Calu3 (cell line): Measurements from ENCODE around the gene TMED7. TPM values are rescaled to one million over a fixed set of nuclear protein-coding genes. Genes with fewer than 3 reads are reported as not detected.

Experiments used
- BruUV-seq: library from RNA; stranded (reverse); fragments of 400-500 nt; replicated peaks from 2 replicates; lab custom pipeline; 2021; lab: Mats Ljungman, UMichigan
- CTCF ChIA-PET: fragments of 300-600 bp; sonication (Branson Sonifier 250); formaldehyde crosslinking; loops from one replicate; lab custom pipeline; 2022; ENCODE audit warnings: antibody characterized with exemption; lab: Charles Lee
- DNase-seq: peaks from one replicate; pipeline ENCODE4 v3.0.0; 2022
- H3K27ac Mint-ChIP-seq: one replicate; pipeline ENCODE4 v1.8.0; 2022; ENCODE audit warnings: mixed read lengths; ENCODE audit not compliant: unreplicated experiment
- H3K27me3 Mint-ChIP-seq: one replicate; pipeline ENCODE4 v1.8.0; 2022; ENCODE audit warnings: mixed read lengths; ENCODE audit not compliant: unreplicated experiment
- H3K36me3 Mint-ChIP-seq: one replicate; pipeline ENCODE4 v1.8.0; 2022; ENCODE audit warnings: mild to moderate bottlenecking, moderate library complexity, mixed read lengths; ENCODE audit not compliant: insufficient read depth, unreplicated experiment
- H3K4me1 Mint-ChIP-seq: one replicate; pipeline ENCODE4 v1.8.0; 2022; ENCODE audit warnings: mild to moderate bottlenecking, low read depth, mixed read lengths; ENCODE audit not compliant: unreplicated experiment
- H3K4me3 Mint-ChIP-seq: one replicate; pipeline ENCODE4 v1.8.0; 2022; ENCODE audit warnings: mild to moderate bottlenecking, low read depth, moderate library complexity, mixed read lengths; ENCODE audit not compliant: unreplicated experiment
- H3K9me3 Mint-ChIP-seq: one replicate; pipeline ENCODE4 v1.8.0; 2022; ENCODE audit warnings: low read depth, mixed read lengths; ENCODE audit not compliant: unreplicated experiment
- CTCF ChIP-seq: fragments of 200-600 bp; IDR thresholded peaks from one replicate; pipeline ENCODE4 v1.8.0; 2022; ENCODE audit warnings: antibody characterized with exemption; ENCODE audit not compliant: unreplicated experiment
- intact Hi-C: fragments of 100-400 bp; cut with micrococcal nuclease; formaldehyde crosslinking; loops from one replicate; pipeline ENCODE4 v1.10.0; 2022; ENCODE audit not compliant: unreplicated experiment
- total RNA-seq: library from RNA; stranded (reverse); gene quantifications from 2 replicates; pipeline ENCODE4 v1.2.3, GENCODE V29; 2022

TMED7 gene
- total RNA-seq, 1 experiment from 2014 or later: 137 TPM

GRCh38 chr5:115585265-115585664, 40.6 kb downstream of the TMED7 start:
- no peaks in the 10 kb centered on the region for H3K9me3 Mint-ChIP-seq
- CTCF ChIA-PET: no interaction called here
- no peaks in the 10 kb centered on the region for H3K4me1 Mint-ChIP-seq
- H3K4me3 Mint-ChIP-seq: no peak overlapping the region
- H3K27me3 Mint-ChIP-seq: no peaks in the 10 kb centered on the region
- intact Hi-C loops: loop anchor here (1.0 kb wide), 1 partner anchor 36 kb away; no protein-coding TSS in a partner anchor
- no peak for TF ChIP-seq CTCF
- no peaks in the 10 kb centered on the region for H3K36me3 Mint-ChIP-seq
- no peak overlapping the region for H3K27ac Mint-ChIP-seq
- no peak for DNase-seq
- BruUV-seq: no TSS peak

DNA sequence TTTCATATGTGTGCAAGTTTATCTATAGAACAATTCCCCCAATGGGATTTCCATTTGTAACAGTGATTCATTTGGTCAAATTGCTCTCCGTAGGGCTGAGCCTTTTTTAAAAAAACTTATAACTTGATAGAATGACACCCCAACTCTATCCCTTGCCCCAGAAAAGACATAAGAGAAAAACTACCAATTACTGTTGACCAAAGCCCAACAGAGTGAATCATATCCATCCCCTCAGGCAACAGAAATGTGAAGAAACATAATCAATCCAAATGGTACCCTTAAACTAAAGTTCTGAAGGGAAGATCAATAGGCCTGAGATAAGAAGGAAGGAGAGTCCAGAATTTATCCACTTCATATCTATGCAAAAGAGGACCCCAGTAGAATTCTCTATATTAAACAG, 41.3 kb downstream of the TMED7 start:
- no peaks in the 10 kb centered on the region for H3K4me1 Mint-ChIP-seq
- H3K27ac Mint-ChIP-seq: no peak overlapping the region
- H3K36me3 Mint-ChIP-seq: no peaks in the 10 kb centered on the region
- CTCF ChIA-PET: no interaction called here
- DNase-seq: no peak
- BruUV-seq: no TSS peak
- H3K27me3 Mint-ChIP-seq: no peaks in the 10 kb centered on the region
- no peak for TF ChIP-seq CTCF
- no peak overlapping the region for H3K4me3 Mint-ChIP-seq
- intact Hi-C loops: no loop called here
- H3K9me3 Mint-ChIP-seq: no peaks in the 10 kb centered on the region

DNA sequence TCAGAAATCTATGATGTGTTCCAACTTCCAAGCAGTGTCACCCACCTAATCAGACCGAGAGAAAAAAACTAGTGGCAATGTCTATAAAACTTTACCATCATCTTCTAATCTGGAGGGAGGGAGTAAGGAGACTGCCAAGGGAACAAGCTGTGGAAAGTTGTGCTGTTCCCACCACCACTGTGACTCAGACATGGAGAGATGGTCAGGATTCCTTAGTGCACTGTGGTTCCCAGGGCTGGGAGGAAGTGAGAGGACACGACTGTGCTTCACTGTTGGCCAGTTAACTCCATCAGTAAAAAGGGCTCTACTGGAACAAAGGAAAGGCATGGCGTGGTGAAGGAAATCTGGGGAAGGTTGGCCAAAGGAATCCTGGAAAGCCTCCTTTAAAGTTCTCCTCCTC, 42.4 kb downstream of the TMED7 start:
- Mint-ChIP-seq H3K4me3 (no peak overlapping the region), H3K27me3 (no peaks in the 10 kb centered on the region), H3K36me3 (no peaks in the 10 kb centered on the region), H3K27ac (no peak overlapping the region), H3K9me3 (no peaks in the 10 kb centered on the region), H3K4me1 (no peaks in the 10 kb centered on the region)
- BruUV-seq: no TSS peak
- no peak for TF ChIP-seq CTCF
- intact Hi-C loops: no loop called here
- CTCF ChIA-PET: no interaction called here
- DNase-seq: no peak

DNA sequence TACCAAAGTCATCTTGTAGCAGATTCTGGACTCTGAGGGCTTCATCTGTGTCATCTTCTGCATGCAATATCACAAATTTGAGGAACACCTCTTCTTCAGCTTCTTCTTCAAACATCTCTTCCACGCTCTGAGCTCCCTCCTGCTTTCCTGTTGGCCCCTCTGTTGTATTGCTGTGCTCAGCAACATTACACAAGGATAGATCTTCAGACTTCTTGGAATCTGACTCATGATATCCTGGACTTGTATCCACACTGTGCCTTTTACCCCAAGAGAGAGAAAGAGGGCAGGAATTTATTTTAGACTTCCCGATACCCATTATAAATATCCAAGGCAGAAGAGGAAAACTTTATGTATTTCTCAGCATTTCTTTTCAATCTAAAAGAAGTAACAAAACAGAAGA, 44.9 kb downstream of the TMED7 start:
- intact Hi-C loops: no loop called here
- BruUV-seq: no TSS peak
- TF ChIP-seq CTCF: no peak
- peaks cover 5% of the 10 kb centered on the region for H3K4me1 Mint-ChIP-seq
- H3K36me3 Mint-ChIP-seq: no peaks in the 10 kb centered on the region
- H3K27ac Mint-ChIP-seq: no peak overlapping the region
- DNase-seq: no peak
- peaks cover 4% of the 10 kb centered on the region for H3K9me3 Mint-ChIP-seq
- no peak overlapping the region for H3K4me3 Mint-ChIP-seq
- no peaks in the 10 kb centered on the region for H3K27me3 Mint-ChIP-seq
- CTCF ChIA-PET: no interaction called here

GRCh38 chr5:115579747-115580173, 46.1 kb downstream of the TMED7 start:
- Mint-ChIP-seq H3K27me3 (no peaks in the 10 kb centered on the region), H3K27ac (no peak overlapping the region), H3K4me1 (peaks cover 13% of the 10 kb centered on the region), H3K4me3 (no peak overlapping the region), H3K36me3 (no peaks in the 10 kb centered on the region), H3K9me3 (peaks cover 4% of the 10 kb centered on the region)
- DNase-seq: no peak
- TF ChIP-seq CTCF: no peak
- intact Hi-C loops: no loop called here
- CTCF ChIA-PET: no interaction called here
- BruUV-seq: no TSS peak
